GM12878 (cell line): ENCODE data around the gene GJD2.

Source experiments
- CBFB ChIP-seq: IDR thresholded peaks from 2 replicates; pipeline ENCODE4 v1.6.1; 2016; ENCODE audit warnings: antibody characterized with exemption, low read depth
- CTCF ChIP-seq, 3 experiments: IDR thresholded peaks in 2 of 3; conservative IDR thresholded peaks in 1 of 3; 2 replicates each; pipeline ENCODE4 v1.5.1; 2011; ENCODE audit warnings: low read depth in 3 of 3, low read length in 3 of 3, mild to moderate bottlenecking in 3 of 3, control low read depth in 2 of 3, moderate library complexity in 2 of 3, inconsistent platforms in 1 of 3, mixed read lengths in 1 of 3; ENCODE audit not compliant: control insufficient read depth in 2 of 3, insufficient read depth in 1 of 3; ENCODE audit errors: extremely low read depth in 1 of 3
- EP300 ChIP-seq, 2 experiments: fragments of 150-350 bp in 1 of 2; IDR thresholded peaks; 2 replicates each; pipeline ENCODE4 v1.6.1; 2011 to 2012; ENCODE audit warnings: low read depth in 2 of 2, low read length in 2 of 2, borderline replicate concordance in 1 of 2, improper control_type of control experiment in 1 of 2, inconsistent platforms in 1 of 2; ENCODE audit not compliant: control insufficient read depth in 1 of 2
- HDAC2 ChIP-seq: fragments of 200-600 bp; sonication (generic); IDR thresholded peaks from 2 replicates; pipeline ENCODE4 v1.6.1; 2017
- IKZF1 ChIP-seq: fragments of 450-650 bp; conservative IDR thresholded peaks from 2 replicates; pipeline ENCODE4 v1.6.1; 2017; ENCODE audit warnings: antibody characterized with exemption, mild to moderate bottlenecking
- KDM1A ChIP-seq: fragments of 200-600 bp; sonication (generic); IDR thresholded peaks from 2 replicates; pipeline ENCODE4 v1.6.1; 2016; ENCODE audit warnings: borderline replicate concordance
- MAX ChIP-seq: IDR thresholded peaks from 2 replicates; pipeline ENCODE4 v1.6.1; 2012; ENCODE audit warnings: low read depth, low read length, improper control_type of control experiment
- NRF1 ChIP-seq: conservative IDR thresholded peaks from 2 replicates; pipeline ENCODE4 v1.6.1; 2011; ENCODE audit warnings: mild to moderate bottlenecking, low read depth, low read length, improper control_type of control experiment
- POLR2AphosphoS5 ChIP-seq: IDR thresholded peaks from 2 replicates; pipeline ENCODE4 v1.6.1; 2011; ENCODE audit warnings: mild to moderate bottlenecking, low read length, inconsistent platforms
- REST ChIP-seq: IDR thresholded peaks from 2 replicates; pipeline ENCODE4 v1.6.1; 2012; ENCODE audit warnings: mild to moderate bottlenecking, low read depth, low read length
- SREBF2 ChIP-seq: IDR thresholded peaks from 2 replicates; pipeline ENCODE4 v1.6.1; 2012; ENCODE audit warnings: mild to moderate bottlenecking, low read length
- TCF12 ChIP-seq: IDR thresholded peaks from 2 replicates; pipeline ENCODE4 v1.6.1; 2011; ENCODE audit warnings: low read depth, mild to moderate bottlenecking, low read length
- ZNF592 ChIP-seq: fragments of 450-650 bp; IDR thresholded peaks from 2 replicates; pipeline ENCODE4 v1.6.1; 2017; ENCODE audit warnings: mild to moderate bottlenecking, moderate library complexity

GRCh38 chr15:34794590-34795206, 39.9 kb upstream of the GJD2 start:
- no peak for TF ChIP-seq REST
- no peak for TF ChIP-seq POLR2AphosphoS5
- no peak for TF ChIP-seq EP300 (IDR thresholded peaks at IDR 0.05; ENCODE audit: borderline replicate concordance in 1 of 2, control insufficient read depth in 1 of 2, low read depth in 2 of 2, low read length in 2 of 2)
- no peak for TF ChIP-seq SREBF2
- no peak for TF ChIP-seq CTCF (IDR thresholded peaks at IDR 0.05 in 2 of 3, conservative IDR thresholded peaks at IDR 0.05 in 1 of 3; ENCODE audit: control insufficient read depth in 2 of 3, extremely low read depth in 1 of 3, insufficient read depth in 1 of 3, low read depth in 3 of 3, low read length in 3 of 3)
- no peak for TF ChIP-seq MAX
- no peak for TF ChIP-seq KDM1A
- TF ChIP-seq HDAC2, result no peak
- no peak for TF ChIP-seq IKZF1
- no peak for TF ChIP-seq ZNF592
- TF ChIP-seq TCF12, result no peak
- TF ChIP-seq NRF1, result no peak
- TF ChIP-seq CBFB, result no peak
